ENCODE data around the gene SNRNP70.

SNRNP70 gene

DNA sequence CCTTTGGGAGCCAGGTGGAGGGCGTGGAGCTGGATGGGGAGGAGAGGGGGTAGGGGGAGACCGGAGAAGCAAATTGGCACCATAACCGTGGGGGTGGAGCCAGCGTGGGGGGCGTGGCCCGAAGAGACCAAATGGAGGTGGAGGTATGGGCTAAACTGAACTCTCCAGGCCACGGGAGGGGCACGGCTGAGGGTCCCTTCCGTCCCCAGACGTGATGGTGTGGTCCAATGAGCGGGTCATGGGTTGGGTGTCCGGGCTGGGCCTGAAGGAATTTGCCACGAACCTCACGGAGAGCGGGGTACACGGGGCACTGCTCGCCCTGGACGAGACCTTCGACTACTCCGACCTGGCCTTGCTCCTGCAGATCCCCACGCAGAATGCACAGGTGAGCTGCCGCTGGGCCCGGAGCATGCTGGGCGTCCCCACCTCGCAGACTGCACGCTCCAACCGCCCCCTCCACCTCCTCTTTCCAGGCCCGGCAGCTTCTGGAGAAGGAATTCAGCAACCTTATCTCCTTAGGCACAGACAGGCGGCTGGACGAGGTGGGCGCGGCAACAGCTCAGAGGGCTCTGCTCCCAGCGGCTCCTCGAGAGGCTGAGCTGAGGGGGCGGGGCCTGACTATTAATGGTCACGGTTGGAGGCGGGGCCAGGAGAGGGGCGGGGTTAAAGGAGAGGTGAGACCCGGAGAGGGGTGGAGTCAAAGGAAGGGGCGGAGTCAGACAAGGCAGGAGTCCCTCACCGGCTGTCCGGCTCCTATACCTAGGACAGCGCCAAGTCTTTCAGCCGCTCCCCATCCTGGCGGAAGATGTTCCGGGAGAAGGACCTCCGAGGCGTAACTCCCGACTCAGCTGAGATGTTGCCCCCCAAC lies 63.8 kb downstream of the SNRNP70 start:
- DNase-seq (ENCODE audit: low spot score): peak; percentile 95

DNA sequence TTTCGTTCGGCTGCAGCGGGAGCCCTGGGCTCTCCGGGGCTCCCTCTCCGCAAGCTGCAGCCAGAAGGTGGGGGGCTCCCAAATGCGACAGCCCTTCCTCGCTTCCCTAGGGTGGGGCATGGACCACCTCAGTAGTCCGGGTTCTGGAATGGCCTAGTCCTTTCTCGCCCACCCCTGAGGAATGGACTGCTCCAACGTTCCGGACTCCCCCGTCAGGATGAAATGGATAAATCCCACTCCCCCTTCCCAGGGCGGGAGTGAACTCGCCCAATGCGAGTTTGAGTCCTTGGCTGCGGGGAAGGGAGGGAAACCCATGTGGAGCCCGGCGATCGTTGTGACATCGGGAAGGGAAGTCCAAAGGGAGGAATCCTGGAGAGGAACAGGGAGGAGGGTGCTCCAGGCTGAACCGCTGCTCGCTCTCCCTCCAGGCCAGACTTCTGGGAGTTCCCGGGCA lies 64.4 kb downstream of the SNRNP70 start:
- DNase-seq (ENCODE audit: low spot score): no peak

DNA sequence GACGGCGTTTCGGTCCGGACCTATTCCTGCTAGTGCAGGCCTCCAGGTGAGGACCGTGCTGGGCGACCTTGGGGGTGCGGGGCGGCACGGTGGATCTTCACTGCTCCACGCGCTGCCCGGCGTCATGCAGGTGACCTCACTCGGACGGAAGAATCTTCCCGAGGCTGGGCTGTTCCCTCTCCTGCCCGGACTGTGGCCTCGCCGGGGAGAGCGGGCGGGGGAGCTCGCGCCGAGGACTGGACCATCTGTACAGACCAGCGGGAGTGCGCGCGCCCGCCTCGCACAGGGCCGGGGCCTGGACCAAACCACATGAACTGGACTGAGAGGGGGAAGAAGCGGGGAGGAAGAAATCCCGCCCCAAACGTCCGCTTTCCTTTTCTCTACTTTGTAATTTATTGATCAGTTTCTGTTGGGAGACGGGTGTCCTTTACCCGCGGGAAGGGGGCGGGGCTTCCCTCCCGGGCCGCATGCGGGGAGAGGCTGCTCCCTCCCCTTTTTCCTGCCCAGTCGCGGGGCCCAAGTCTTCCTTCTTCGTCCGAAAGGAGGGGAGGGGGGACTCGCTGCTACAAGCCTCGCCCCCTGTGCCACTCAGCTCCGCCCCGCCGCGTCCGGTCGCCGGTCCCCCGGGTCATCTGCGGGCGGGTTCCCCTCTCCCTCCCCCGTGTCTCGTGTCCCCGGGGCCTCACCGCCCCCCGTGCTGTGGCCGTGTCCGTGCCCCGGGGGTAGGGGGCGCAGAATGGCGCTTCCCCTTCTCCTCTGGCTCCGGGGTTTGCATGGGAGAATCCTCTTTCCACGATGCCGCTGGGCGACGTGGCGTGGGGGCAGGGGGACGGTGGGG lies 65.1 kb downstream of the SNRNP70 start:
- DNase-seq (ENCODE audit: low spot score): peak; percentile 38

DNA sequence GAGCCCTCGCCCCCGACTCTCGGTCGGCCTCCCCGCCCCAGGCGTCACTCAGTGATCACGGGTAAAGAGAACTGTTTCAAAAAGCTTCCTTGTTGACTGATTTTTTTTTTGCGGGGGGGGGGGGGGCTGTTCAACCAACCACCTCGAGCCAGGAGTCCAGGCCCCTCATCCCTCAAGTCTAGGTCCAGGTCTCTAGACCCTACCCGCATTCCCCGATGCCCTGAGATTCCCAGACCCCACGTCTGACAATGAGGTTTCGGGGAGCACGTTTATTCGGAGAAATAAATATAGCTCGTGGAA lies 65.6 kb downstream of the SNRNP70 start:
- no peak for DNase-seq (ENCODE audit: low spot score)

DNA sequence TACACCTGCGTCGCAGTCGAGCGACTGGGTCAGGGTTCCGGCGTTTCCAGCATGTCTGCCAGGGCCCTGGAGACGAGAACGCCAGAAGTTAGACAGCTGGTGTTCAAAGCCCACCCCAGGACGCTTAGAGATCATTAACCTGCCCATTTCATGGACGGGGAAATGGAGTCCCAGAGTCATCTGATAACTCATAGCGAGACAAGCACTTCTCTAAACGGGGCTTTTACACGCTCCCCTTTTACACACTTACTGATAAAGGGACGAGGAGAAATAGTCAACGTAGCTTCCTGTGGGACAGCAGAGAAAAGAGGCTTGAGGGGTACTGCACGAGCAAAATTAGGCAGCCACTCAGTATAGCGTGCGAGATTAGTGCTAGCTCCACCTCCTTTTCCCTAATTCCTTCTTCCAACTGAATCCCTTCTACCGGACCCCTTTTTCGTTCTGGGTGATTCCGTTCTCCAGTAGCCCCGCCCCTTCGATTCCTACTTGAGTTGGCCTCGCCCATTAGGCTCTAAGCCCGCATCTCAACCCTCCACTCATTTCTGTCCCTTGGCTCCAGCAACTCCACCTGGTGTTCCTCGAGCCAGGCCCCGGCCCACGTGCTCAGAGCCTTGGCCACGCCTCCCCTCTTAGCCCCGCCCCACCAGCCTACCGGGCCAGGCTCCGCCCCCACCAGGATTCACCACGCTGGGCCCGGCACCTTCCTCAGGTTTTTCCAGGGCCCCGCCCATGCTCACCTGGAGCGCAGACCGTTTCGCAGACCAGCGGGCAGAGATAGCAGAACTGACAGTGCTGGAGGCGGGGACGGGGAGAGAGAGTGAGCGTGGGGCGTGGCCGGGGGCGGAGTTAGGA lies 66.2 kb downstream of the SNRNP70 start:
- peak; percentile 48 for DNase-seq (ENCODE audit: low spot score)

DNA sequence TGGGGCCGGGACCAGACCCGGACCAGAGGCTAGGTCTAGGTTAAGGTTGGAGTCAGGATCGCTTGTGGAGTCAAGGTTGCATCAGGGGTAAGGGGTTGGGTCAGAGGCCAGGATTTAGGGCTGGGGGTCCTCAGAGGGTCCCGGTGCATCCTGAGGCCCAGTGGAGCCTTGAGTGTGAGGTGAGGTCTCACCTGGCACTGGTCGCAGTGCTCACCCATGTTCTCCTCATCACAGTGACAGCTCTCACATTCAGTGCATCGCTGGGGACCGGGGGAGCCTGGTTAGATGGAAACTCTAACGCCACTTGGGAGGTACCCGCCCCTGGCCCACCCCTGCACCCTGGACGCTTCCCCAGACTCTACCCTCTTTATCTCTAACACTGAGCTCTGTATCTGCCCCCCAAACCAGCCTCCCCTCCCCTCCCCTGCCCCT lies 66.9 kb downstream of the SNRNP70 start:
- DNase-seq (ENCODE audit: low spot score): no peak

DNA sequence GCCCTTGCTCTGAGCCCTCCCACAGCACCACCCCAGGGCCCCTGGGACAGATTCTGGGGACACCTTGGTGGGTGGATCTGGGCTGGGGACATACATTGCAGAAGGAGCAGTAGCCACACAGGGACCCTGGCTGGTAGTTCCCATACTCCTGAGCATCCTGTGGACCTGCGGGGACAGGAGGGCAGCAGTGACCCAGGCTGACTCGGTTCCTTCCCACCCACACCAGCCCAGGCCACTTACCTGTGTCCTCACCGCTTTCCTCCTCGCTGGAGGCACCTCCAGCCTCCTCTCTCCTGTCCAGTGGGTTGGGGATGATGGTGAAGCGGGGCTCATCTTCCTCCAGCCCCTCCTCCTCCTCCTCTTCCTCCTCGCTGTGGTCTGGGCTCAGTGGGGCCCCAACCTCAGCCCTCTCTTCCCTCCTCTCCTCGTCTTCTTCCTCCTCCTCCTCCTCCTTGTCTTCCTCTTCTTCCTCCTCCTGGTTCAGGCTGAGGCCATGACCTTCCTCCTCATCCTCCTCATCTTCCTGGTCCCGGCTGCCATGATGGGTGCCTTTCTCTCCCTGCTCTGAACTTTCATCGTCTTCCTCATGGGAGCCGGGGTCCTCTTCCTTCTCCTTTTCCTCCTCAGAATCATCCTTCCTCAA lies 68.0 kb downstream of the SNRNP70 start:
- DNase-seq (ENCODE audit: low spot score): no peak

DNA sequence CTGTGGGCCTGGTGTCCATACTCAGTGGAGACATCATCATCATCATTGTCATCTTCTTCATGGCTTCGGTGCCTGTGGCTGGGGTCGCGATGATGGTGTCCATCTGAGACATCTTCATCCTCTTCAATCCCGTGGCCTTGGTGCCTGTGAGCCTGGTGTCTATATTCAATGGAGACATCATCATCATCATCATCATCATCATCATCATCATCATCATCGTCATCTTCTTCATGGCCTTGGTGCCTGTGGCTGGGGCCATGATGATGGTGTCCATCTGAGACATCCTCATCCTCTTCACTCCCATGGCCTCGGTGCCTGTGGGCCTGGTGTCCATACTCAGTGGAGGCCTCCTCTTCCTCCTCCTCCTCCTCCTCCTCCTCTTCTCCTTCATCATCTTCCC lies 69.0 kb downstream of the SNRNP70 start:
- DNase-seq (ENCODE audit: low spot score): no peak

DNA sequence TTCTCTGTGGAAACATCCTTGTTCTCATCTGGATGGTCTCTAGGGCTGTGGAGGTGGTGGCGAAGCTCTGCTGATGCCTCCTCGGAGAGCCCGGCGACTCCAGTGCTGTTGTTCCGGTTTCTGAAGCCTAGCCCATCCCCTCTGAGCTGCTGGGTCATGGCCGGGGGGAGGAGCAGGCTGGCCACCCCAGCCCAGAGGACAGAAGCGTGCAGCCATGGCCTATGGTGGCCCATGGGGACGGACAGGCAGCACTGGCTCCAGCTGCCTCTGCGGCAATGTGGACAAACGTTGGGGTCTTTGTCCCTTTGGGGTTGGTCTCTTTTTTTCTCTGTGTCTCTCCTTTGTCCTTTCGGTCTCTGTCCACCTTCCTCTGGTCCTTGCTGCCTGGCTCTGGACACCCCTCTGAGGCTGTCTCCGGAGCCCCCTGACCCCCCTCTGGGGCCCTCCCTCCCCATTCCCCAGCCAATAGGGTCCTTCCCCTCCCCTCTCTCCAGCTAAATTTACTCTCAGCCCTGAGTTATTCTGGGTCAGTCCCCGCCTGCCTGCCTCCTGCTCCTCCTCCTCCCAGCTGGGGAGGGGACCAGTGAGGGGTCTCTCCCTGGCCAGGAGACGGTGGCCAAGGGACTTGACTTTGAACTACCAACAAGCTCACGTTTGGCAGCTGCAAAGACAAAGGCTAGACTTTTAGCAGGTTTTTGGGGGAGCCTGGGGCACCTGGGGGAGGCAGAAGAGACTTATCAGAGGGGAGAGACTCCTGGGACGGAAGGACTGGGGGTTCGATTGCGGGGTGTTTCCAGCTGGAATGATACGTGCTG lies 70.0 kb downstream of the SNRNP70 start, which contains the start of gene HRC:
TSS of gene HRC (minus strand) at position 392 of the 815 bp plus-strand sequence. CDS start at position 233, 159 bp downstream.
- no peak for DNase-seq (ENCODE audit: low spot score)

DNA sequence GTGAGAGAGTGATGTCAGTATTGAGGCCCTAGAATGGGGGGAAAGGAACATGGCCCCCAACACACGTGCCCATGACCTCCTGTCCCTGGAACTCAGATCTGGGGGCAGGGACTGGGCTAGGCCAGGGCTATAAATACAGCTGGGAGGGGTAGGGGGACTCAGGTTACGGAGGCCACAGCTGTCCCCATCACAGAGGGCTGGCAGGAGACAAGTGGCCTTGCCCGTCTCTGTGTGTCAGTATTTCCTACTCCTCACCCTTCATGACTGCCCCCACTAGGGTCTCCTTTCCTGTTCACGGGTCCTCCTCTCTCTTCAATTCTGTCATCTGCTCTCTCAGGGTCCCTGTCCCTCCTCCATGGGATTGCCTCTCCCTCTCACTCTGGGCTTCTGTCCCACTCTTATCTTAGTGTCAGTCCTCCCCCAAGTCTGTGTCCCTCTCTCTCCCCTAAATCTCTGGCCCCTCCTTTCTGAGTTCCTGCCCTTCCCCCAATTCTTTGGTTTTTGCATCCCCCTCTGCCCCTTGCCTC lies 70.6 kb downstream of the SNRNP70 start:
- no peak for DNase-seq (ENCODE audit: low spot score)

DNA sequence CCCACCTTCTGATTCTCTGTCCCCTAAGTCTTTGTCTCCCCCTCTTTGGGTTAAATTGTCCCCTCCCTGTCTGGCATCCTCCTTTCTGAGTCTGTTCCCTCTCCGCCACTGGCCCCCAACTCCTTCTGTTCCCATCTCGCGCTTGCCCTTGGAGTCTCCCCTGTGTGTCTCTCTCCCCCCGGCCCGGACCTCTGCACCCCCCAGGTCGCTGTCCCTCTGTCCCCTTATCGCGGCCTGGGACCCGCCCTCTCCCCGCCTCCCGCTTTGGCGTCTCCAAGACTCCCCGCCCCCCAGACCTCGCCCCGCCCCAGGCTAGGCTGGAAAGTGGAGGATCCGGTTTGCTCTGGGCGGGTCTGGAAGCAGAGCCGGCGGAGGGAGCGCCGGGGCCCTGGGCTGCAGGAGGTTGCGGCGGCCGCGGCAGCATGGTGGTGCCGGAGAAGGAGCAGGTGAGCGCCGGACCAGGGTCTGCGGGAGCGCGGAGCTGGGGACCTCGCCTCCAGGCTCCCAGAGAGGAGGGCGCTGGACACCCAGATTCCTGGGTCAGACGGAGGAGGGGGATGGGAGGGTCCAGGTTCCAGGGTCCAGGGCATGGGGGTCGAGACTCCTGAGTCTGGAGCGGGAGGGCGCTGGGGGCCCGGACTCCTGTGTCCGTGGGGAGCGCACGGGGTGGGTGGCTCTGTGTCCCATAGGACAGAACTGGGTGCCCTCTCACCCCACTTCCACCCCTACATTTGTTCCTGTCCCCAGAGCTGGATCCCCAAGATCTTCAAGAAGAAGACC lies 72.4 kb downstream of the SNRNP70 start, which contains the start of gene TRPM4:
TSS of gene TRPM4 (plus strand) at position 348 of the 780 bp plus-strand sequence. CDS start at position 423, 75 bp downstream.
- DNase-seq (ENCODE audit: low spot score): no peak
